NCI-H1417 treated with DMSO at 0.1 percent for 48 hours (cell line): ENCODE measurements around the gene SNX22.

Source experiments
- DNase-seq: peaks from one replicate; lab custom pipeline; 2025; lab: John Stamatoyannopoulos, UW

SNX22 gene

DNA sequence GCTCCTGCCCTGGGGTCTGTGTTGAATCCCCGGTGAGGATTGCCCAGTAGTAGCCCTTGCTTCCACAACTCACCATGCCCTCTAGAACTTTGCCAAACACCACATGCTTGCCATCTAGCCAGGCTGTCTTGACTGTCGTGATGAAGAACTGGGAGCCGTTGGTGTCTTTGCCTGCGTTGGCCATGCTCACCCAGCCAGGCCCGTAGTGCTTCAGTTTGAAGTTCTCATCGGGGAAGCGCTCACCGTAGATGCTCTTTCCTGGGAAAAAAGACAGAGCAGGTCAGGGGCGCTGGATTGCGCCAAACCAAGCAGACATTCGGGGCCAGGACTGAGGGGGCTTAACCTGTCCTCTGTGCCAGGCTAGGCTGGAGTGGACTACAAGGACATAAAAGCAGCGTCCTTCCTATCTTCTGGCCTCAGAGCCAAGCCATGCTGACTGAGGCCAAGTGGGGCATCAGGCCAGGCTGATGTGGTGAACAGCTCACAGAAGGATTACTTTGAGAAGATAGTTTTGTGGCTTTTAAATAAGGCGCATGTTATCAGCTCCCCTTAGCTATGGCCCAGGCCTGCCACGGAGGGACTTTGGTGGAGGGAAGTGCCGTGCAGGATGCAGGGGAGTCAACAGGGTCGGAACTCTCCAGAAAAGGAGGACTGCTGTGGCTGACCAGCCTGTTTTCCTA, 5.3 kb downstream of the SNX22 start:
- no peak for DNase-seq

DNA sequence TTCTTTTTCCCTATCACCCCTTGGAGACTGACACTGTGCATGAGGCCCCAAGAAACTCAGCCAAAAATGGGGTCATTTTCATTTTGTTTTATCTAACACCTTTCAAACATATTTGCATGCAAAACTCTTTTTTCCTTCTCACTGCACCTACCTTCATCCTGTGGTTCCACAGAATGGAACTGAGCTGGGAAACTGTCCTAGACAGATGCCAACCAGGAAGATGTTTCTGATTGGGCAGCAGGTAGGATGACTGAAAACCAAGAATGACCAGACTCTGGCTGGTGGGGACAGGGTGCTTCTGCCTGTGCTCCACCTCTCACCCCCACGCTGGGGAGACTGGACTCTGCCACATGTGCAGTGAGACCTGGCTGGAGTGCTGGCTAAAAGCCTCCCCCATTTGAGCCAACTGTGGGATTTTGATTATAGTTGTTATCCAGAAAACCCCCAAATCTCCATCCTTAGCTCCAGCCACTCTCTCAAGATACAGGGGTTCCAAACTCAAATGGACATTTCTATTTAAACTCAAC, 6.1 kb downstream of the SNX22 start:
- no peak for DNase-seq

DNA sequence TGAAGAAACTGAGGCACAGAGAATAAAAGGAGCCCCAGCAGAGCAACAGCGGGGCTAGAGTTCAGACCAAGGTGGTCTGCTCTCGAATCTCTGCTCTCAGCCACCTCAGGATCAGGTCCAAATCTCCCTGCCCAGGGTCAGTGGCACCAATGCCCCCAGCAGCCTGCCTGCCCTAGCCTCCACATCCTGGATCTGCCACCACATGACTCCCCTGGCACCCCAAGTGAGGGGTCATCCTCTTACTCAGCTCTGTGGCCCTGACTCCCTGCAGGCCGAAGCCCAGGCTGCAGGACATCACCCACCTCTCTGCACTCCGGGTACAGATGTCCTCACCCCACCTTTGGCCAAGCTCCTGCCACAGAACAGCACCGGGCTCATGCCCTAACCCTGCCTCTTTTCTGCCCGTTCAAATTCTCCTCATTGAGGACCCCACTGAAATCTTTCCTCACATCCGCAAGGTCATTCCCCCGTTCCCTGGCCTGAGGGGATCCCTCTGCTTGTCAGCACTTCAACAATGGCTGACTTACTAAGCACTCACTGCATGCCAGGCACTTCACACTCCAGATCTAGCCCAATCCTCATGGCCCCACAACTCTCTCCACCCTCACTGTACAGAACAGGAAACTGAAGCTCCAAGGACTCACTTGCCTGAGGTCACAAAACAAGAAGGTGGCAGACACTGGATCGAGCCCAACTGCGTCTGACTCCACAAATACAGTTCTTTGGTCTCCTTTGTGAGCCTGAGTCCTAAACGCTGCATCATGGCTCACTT, 7.0 kb downstream of the SNX22 start:
- no peak for DNase-seq

DNA sequence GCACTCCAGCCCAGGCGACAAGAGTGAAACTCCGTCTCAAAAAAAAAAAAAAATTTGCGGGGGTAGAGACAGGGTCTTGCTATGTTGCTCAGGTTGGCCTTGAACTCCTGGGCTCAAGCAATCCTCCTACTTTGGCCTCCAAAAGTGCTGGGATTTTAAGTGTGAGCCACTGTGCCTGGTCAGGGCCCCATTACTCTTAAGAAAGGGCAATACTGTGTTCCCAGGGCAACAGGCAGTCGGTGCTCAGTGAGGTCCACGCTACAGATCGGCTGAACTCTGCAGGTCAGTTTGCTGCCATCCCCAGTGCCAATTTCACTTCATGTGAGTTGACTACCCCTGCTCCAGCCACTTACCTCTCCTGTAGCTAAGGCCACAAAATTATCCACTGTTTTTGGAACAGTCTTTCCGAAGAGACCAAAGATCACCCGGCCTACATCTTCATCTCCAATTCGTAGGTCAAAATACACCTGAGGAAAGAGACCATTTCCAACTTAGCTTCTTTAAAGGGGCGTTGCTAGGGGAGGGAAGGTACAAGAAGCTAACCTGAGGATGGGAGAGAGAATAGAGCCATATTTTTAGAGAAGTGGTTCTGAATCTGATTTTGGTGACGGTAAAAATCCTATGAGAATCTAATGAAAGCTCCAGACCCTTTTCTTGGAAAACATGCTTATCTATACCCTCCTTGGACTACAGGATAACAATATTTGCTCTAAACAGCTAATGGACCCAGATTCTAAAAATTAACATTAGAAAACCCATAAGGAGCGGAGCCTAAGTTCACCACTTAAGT, 10.4 kb downstream of the SNX22 start:
- DNase-seq: no peak

DNA sequence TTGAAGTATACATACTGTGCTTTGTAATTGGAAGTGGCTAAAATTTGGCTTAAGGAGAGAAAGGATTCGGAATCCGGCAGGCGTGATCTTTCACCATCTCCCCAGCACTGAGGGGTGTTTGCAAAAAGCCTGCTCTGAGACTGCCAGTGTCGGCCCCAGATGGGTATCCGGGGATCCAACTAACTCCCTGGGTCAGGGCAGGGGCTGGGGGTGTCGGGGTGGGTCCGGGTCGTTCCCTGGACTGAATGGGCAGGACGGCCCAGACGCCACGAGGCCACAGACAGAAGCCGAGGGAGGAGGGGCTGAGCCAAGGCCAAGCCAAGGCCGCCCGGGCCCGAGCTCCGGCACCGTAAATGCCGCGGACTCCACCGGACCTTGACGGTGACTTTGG, 10.9 kb downstream of the SNX22 start:
- no peak for DNase-seq

DNA sequence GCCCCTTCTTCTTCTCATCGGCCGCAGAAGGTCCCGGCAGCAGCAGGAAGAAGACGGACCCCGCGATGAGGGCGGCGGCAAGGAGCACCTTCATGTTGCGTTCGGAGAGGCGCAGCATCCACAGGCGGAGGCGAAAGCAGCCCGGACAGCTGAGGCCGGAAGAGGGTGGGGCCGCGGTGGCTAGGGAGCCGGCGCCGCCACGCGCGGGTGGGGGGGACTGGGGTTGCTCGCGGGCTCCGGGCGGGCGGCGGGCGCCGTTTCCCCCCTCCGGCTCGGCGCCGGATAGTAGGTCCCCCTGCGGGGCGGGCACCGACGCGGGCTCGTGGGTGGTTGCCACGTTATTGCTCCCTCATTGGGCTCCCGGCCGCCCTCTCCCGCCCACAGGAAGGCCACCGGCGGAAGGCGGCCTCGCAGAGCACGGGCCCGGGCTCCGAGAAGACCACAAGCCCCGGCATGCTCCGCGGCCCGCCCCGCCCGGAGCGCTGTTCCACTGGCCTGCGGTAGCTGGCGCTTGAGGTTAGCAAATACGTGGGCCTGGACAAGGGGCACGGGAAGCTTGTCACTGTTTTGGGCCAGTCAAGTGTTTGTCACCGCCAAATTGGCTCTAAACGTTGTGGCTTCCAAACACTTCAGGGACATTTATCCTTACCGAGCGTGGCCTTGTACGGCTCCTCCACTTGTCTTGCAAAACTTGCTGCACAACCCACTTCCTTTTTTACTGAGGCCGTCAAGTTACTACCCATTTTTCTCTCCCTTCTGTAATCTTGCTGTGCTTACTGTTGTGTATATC, 11.5 kb downstream of the SNX22 start, which contains the start of gene PPIB:
Gene PPIB (minus strand): TSS at position 154 of the 790 bp plus-strand sequence. CDS start 36 bp downstream, at position 118.
- DNase-seq: peak; percentile 91

DNA sequence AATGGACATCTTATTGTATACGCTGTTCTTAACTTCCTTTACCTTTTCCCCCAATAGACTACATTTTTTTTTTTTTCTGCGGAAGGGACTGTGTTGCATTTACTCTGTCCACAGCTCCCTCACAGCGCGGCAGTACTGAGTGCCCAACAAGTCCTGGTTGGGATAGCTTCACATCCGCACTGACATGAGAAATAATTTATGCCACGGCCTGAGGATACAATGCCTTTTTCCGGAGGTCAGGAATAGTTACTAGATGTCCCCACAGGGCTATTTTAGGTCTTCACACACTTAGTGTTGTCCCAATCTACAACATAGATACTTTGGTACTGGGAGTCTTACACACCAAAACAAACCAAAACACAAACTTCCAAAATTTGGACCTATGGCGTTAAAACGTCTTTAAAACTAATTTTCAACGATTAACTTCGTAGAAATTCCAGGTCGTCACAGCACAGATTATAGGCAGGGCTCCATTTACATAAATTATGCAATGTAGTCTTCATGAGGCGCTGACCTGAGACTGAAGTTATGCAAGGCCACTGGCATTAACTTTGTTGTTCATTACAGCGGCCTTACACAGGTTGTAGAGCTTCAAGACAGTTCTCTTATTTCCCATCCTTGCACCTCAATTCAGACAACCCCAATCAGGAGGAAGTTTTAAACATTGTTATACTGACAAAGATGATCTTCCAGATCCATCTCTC, 12.3 kb downstream of the SNX22 start:
- no peak for DNase-seq

DNA sequence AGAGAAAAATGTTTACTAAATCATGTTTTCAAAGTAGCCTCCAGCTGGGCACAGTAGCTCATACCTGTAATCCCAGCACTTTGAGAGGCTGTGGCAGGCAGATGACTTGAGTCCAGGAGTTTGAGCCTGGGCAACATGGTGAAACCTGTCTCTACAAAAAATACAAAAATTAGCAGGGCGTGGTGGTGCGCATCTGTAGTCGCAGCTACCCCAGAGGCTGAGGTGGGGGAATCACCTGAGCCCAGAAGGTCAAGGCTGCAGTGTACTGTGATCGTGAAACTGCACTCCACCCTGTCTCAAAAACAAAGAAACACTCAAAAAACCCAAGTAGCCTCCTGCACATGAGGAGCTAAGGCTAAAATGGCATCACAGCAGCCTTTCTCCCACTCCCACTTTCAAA, 12.9 kb downstream of the SNX22 start:
- DNase-seq: no peak

DNA sequence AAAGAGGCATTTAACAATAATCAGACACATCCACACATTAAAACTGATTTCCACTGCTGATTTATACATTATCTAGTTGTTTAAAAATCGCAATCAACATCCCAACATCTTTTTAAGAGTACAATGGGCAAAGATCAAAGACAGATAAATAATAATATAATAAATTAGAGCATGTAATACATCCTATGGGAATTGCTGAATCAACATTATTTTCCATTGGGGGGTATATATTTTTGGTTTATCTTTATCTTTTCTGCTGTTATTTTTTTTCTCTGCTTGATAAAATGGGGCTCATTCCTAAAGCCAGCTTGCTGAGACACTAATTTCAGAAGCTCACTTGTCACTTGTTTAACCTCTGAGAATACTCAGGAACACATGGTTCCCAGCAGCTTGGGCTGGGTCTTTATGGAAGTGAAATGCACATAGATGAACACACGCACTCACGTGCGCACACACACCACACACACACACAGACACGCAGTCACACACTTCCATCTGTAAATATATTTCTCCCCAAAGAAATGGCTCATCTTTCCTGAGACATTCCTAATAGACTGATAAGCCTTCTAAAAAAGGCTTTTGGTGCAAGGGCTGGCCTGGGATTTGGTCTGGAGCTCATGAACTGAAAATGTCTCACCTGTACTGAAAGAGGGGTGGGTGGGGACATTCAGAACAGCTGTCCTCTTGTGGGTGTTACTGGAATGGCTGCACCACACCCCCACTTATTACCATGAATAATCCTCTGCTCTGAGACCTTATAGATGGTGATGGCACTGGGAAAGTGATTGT, 14.8 kb downstream of the SNX22 start:
- no peak for DNase-seq

DNA sequence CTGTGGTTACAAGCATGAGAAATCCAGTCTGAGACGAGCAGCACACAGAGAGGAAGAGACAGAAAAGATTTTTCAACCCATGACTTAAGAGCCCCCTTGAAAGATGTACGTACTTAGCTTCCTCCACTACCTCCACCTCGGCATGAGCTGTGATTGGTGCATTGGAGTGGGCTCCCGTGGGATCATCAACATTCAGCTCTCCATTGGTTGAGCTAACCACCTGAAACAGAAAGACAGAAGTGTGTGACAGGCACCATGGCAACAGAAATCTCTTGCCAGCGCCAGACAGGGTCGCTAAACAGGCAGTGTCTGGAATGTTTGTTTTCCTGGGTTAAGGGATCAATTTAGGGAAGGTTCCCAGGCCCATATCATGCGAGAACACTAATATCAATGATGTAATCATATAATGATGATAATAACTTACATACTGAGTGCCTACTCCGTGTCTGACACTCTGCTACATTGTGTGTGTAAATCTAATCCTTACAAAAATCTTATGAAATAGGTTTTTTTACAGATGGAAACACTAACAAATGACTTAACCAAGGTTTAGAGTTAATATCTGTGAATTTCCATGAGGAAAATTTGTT, 28.8 kb downstream of the SNX22 start:
- DNase-seq: no peak

DNA sequence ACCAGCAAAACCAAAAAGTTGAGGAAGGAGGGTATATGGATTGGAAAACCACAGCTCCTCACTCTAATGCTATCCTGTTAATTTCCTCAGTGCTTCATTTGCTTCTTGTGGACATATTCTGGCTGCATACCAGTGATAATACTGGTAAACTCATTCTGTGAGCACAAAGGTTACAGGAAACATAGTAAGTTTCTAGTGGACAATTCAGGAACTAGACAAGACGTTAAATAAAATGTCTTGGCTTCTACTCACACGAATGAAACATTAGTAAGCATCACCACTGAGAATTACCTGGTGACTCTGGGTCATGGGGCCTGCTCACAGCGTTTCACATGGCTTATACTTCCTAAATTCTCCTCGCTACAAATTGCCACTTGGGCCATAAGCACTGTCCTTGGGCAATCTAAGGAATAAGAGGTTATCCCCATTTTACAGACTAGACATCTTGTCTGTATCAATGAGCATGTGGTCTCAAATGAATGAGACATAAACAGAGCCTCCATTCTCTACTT, 31.4 kb downstream of the SNX22 start:
- no peak for DNase-seq

DNA sequence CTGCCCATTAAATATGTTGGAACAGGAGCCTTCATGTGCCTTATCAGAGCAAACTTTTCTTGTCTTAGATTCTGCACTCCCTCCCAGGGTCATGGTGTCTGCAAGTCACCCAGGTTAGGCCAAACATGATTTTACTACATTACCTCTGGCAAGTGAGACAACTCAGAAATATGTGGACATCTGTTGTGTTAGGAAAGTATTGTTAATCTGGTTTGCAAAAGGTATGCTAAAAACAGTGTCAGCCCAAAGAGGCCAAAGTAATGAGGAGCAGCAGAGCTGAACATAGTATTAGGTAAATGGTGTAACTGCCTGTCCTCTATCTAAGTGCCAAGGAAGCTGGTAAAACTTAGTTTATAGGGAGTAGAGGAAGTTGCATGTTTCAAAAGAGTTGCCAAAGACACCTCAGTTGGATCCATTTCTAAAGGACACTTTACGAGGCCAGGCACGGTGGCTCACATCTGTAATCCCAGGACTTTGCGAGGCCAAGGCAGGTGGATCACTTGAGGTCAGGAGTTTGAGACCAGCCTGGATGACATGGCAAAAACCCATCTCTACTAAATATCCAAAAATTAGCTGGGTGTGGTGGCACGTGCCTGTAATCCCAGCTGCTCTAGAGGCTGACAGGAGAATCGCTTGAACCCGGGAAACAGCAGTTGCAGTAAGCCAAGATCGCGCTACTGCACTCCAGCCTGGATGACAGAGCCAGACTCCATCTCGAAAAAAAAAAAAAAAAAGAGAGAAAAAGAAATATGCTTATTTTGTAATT, 33.8 kb downstream of the SNX22 start:
- no peak for DNase-seq

DNA sequence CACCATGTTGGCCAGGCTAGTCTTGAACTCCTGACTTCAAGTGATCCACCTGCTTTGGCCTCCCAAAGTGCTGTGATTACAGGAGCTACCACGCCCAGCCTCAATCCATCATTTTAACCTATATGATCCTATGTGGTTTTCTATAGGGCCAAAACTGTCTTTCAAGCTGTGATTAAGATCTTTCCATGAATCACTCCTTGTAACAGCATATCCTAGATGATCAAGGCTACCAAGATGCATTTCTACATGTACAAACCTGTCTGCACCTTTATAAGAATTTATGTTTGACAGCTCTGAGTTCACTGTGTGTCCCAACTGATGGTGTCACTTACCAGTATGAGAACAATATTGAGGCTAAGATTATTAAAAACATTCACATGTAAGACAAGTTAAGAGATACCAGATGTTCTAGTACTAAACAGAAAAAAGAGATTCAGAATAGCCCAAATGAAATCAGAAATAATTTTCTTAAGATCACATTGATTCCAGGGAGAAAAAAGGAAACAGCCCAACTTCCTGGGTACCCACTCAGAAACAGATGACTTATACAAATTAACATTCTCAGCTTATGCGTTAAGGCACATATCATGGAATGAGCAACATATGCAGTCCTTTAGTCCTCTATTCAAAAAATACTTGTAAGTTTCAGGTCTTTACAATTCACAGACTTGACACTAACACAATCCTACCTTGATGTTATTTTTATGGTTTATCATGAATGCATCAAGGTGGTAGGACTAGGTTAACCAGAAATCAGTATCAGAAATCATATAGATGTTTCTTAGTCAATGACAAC, 36.1 kb downstream of the SNX22 start:
- no peak for DNase-seq

DNA sequence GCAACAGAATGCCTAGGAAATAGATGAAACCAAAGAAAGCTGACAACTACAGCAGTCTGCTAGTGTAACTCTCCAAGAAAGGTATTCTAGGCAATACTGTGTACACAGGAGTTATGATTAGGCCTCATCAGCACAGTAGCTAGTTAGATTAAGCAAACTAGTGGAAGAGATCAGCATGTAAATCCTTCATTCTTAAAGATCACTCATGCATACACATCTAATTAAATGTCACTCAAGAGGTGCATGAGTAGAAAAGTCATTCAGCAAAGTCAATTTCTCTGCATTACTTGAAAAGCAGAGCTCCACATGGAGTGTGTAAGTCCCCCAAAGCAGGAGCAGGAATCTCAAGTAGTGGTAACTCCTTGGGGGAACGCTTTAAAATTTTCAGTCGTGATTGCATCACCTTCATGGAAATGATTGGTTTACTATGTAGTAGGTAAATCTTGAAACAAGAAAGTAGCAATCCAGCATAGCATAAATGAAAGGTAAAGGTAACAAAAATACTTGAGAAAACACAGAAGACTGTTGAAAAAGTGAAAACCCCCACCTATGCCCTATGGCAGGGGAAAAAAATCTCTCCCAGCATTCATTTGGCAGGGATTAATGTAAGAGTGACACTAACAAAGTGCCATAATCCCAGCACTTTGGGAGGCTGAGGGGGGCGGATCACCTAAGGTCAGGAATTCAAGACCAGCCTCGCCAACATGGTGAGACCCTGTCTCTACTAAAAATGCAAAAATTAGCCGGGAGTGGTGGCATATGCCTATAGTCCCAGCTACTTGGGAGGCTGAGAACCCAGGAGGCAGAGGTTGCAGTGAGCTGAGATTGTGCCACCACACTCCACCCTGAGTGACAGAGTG, 40.7 kb downstream of the SNX22 start:
- DNase-seq: no peak

DNA sequence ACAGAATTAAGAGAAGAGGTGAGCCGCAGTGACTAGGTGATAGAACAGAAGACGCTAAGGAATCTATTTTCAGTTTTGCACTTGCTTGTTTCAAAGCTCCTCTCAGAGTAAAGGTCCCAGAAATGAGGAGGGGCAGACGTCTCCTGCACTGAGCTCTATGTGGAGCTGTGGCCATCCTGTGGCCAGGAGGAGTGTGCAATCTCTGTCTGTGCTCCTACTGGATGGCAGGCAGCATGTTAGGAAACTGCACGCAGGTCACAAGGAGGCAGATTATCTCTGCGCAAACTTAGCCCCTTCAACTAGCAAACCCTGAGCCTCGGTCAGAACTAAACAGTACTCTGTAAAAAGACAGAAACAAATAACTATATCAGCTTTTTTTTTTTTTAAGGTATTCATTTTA, 42.4 kb downstream of the SNX22 start:
- no peak for DNase-seq

DNA sequence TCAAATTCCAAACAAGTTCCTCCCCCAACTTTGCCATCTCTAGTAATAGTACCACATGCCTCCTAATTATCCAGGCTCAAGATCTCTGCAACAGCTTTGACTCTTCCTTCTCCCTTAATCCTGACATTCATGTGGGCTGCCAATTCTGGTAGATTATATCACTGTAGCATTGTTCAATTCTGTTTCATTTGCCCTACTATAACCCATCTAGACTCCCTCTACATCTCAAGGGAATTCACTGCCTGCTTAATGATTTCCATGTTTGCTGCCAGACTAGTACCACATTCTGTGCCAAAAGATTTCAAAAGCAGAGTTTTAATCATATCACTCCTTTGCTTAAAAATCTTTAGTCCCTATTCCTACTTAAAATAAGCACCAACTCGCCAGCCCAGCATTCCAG, 45.9 kb downstream of the SNX22 start:
- no peak for DNase-seq

DNA sequence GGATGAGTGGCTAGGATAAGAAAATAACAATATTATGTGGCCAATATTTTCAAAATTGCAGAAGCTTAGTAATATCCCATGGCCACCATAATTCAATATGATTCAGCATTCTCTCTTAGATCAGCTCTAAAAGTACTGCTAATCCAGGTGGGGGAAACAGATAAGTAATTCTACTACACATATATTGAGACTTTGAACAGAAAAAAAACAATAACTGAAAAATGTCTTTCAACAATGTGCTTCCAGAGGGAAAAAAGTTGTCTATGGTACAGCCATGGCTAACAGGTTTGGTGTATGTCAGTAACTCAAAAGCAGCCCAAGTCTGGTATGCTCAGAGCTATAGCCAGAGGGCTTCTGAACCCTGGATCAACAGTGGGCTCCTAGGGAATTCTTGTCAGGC, 53.7 kb downstream of the SNX22 start:
- no peak for DNase-seq
